Stimulated activated CD4-positive, alpha-beta T cell treated with anti-CD3 and anti-CD28 coated beads, Interleukin-1b, Interleukin-23, amount 100 ng/mL, for 1 hour (primary cell): Measurements from ENCODE around the gene SLC27A1.
A peak's percentile ranks its signal among the peaks of the same experiment; 100 is the strongest.
"Not testable (repeated sequence)": the region's sequence is repeated elsewhere in the genome, so short reads cannot be mapped to it uniquely, and the experiment has no call there.

Experiments used
- DNase-seq, 2 donors: peaks; one replicate each; pipeline ENCODE4 v3.0.0-alpha.2; 2020; ENCODE audit warnings: low read depth in 2 of 2

The SLC27A1 gene

DNA sequence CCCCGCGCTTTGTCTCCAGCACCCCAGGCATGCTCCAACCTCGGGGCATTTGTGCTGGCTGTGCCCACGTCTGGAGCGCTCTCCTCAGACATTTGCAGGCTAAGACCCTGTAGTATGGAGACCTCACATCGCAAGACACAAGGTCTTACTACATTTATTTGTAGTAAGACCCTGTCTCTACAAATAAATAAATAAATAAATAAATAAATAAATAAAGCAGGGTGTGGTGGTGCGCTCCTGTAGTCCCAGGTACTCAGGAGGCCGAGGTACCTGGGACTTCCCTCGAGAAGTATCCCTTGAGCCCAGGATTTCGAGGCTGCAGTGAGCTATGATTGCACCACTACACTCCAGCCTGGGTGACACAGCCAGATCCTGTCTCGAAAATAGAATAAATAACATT is 14.2 kb upstream of the SLC27A1 start:
- DNase-seq = no peak

DNA sequence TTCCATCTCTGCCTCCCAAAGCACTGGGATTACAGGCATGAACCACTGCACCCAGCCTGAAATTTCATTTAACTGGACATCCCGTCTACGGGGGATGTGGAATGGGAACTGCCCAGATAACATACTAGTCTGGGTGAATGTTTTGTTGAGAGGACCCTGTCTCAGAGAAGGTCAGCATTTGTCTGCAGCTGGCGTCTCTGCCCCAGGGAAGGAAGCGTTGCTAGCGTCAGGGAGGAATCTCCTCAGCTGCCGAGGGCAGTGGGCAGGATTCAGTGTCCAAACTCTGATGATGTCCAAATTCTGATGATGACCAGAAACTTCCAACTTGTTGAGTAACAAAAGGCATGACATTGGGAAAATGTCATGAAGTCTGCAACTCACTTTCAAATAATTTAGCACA is 12.7 kb upstream of the SLC27A1 start:
- no peak for DNase-seq

DNA sequence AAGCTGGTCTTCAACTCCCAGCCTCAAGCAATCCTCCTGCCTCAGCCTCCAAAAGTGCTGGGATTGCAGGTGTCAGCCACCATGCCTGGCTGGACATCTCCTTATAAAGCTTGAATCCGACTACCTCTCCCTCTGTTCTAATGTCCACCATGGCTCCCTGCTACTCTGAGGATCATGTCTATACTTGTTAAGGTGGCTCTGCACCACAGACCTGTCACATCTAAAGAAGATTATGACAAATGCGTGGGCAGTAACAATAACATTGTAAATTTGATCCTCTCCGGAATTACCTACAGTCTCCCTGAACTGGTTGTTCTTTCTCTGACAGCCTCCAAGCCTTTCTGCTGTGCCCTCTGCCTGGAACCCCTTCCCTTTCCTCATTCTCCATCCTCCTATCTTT is 11.4 kb upstream of the SLC27A1 start:
- DNase-seq = no peak

- no peak for DNase-seq
Measured at GRCh38 chr19:17460372-17461230, 9.7 kb upstream of the SLC27A1 start, which contains the start of gene NXNL1. TSS of gene NXNL1 (minus strand) at chr19:17460926. CDS start at chr19:17460869, 57 bp downstream.

DNA sequence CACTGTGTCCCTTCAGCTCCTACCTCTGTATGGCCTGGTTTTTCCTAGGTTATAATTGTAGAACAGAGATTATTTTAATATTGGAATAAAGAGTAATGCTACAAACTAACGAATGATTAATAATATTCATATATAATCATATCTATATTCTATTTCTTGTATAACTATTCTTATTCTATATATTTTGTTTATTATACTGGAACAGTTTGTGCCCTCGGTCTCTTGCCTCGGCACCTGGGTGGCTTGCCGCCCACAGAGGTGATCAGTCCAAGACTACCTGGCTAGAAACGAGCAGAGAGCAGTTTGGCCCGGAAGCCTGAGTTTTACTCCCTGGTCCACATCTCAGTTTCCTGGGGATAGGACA is 3.9 kb upstream of the SLC27A1 start:
- DNase-seq = no peak

DNA sequence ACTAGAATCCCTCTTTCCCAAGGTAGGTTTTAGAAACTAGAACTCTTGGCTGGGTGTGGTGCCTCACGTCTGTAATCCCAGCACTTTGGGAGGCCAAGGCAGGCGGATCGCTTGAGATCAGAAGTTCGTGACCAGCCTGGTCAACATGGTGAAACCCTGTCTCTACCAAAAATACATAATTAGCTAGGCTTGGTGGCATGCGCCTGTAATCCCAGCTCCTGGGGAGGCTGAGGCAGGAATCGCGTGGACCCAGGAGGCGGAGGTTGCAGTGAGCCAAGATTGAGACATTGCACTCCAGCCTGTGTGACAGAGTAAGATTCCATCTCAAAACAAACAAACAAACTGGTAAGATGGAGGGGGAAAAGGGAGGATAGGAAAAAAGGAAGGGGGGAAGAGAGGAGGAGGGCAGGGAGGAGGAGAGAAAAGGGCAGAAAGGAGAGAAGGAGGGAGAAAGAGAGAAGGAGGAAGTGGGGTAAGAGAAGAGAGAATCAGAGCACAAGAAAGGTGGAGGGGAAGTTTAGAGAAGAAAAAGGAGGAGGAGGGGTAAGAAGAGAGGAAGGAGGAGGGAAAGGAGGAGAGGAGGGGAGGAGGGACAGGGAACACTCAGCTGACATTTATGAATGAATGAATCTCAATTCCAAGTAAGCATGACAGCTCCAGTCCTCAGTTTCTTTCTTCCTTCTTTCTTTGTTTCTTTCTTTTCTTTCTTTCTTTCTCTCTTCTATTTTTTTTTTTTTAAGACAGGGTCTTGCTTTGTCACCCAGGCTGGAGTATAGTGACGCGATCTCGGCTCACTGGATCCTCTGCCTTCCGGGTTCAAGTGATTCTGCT is 2.6 kb upstream of the SLC27A1 start:
- DNase-seq = no peak

GRCh38 chr19:17468302-17469091 is 1.8 kb upstream of the SLC27A1 start:
- DNase-seq = no peak

DNA sequence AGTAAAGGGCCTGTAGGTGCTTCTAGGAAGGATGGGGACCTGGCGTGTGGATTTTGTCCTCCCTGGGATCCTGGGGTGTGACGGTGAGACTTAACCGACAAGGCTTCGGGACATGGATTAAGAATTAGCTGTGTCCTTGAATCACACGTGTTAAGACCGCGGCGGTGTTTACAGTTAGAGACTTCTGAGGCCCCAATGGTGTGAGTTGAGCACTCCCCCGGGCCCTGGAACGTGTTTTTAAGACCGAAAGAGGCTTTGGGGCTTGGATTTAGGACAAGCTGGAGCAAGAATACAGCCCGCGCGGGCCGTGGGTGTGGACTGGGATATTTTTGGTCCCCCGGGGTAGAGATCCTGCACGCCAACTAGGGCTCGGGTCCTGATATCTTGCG is 1.2 kb upstream of the SLC27A1 start:
- no peak for DNase-seq

GRCh38 chr19:17469481-17470067 is 750 bp upstream of the SLC27A1 start:
- peak; percentile 87 to 90 for DNase-seq

- DNase-seq = no peak
Measured at GRCh38 chr19:17471410-17472125, 1.2 kb downstream of the SLC27A1 start.

GRCh38 chr19:17473041-17473440 is 2.7 kb downstream of the SLC27A1 start:
- no peak for DNase-seq

- DNase-seq = not testable (repeated sequence)
Measured at GRCh38 chr19:17475011-17475540, 4.8 kb downstream of the SLC27A1 start.

- no peak for DNase-seq
Measured at GRCh38 chr19:17475541-17476115, 5.3 kb downstream of the SLC27A1 start.

- DNase-seq = no peak
Measured at GRCh38 chr19:17479325-17479791, 9.0 kb downstream of the SLC27A1 start.

- no peak for DNase-seq
Measured at GRCh38 chr19:17481986-17482385, 11.7 kb downstream of the SLC27A1 start.

DNA sequence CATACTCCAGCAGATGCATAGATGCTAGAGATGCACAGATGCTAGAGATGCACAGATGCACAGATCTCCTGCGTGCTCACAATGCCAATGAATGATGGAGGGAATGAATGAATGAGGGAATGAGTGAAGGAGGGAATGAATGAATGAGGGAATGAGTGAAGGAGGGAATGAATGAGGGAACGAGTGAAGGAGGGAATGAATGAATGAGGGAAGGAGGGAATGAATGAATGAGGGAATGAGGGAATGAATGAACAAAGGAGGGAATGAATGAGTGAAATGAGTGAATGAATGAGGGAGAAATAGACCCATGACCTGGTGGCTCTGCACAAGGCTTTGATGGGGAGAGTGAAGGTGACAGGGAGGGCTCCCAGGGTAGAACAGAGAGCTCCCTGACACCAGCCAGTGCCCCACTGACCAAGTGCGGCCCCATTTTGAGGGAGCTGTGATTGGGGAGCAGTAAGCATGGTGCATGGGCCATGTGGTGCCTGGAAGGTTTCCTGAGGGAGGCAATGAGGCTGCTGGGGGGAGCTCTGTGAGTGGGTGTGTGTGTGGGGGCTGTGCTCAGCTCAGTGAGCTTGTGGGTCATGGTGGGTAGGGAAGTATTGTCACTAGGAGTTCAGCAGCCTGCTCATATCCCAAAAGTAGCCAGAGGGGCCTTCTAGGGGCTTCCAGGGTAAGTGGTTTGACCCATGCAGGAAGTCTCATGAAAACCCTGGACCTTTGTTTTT is 12.7 kb downstream of the SLC27A1 start:
- no peak for DNase-seq

- no peak for DNase-seq
Measured at GRCh38 chr19:17483605-17484002, 13.3 kb downstream of the SLC27A1 start.

DNA sequence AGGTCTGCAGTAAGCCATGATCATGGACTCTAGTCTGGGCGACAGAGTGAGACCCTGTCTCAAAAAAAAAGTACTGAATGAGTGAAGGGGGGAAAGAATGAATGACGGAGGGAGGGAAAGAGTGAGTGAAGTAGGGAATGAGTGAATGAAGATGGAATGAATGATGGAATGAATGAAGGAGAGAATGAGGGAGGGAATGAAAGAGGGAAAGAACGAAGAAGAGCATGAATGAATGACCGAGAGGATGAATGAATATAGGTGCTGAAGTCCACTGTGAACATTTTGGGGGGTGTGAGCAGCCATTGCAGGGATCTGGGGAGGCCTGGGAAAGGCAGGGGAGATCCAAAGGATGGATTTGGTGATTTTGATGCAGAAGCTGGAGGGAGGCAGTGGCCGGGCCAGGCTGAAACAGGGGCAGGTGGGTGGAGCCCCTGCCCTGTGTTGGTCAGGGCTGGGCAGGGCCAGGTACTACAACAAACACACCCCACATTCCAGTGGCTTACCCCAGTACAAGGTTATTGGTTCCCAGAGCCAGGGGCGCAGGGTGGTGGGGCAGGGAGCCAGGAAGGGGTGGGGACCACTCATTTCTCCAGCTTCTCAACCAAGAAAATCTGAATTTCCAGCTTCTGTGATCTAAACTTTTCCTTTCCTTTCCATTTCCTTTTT is 14.3 kb downstream of the SLC27A1 start:
- no peak for DNase-seq
